ENCODE measurements around the gene ACAA2.

The ACAA2 gene

DNA sequence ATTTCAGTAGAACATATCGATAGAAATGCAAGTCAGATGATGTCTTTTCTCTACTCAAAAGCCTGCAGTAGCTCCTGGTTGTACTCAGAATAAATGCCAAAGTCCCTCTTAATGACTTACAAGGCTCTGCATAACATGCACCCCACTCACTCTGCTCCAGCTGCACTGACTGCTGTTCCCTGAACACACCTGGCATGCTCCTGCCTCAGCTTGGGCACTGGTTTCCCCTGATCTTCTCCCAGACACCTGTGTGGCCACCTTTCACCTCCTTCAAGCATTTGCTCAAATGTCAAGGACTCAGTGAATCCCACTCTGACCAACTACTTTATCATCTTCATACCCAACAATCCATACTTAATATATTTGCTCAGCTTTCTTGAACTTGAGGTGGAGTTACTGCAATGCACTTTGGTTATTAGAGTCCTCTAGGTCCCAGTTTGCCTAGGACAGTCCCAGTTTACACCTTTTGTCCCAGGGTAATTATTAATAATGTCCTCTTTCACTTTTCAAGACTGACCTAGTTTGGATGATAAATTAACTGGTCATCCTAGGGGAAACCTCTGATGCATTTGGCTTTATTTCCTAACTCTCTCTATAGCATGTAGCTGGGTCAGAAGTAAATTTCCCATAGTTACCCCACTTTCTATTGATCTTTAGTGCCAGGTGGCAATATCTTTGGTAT is 44.1 kb downstream of the ACAA2 start:
- Histone ChIP-seq H3K4me2 (no peak overlapping the region), H3K27ac (no peak overlapping the region), H3K4me3 (no peak overlapping the region), H3K9me3 (no peaks in the 10 kb centered on the region), H3K27me3 (no peaks in the 10 kb centered on the region), H4K20me1 (no peaks in the 10 kb centered on the region), H3K36me3 (no peaks in the 10 kb centered on the region), H3K9ac (no peak overlapping the region), H3K4me1 (no peaks in the 10 kb centered on the region)
- no peak for TF ChIP-seq Cebpa-rat (IDR thresholded peaks at IDR 0.05)

DNA sequence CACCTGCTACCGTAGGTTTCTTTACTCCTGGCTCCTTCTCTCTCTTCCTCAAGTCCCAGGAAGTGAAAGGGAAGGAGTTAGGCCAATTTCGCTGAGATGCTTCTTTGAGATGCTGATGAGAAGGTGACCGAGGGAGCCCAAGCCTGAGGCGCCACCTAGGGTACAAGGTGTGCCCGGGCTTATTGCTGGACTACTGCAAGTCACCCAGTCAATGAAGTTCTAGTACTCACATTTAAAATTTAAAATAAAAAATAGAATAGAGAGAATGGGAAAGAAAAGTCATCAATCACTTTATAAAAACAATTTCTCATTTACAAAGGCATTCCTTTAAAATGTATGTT is 45.3 kb downstream of the ACAA2 start:
- no peaks in the 10 kb centered on the region for H3K36me3 ChIP-seq
- H3K4me1 ChIP-seq, result no peaks in the 10 kb centered on the region
- no peak overlapping the region for H3K4me2 ChIP-seq
- H3K9ac ChIP-seq, result no peak overlapping the region
- no peak overlapping the region for H3K4me3 ChIP-seq
- no peak for TF ChIP-seq Cebpa-rat (IDR thresholded peaks at IDR 0.05)
- H3K27me3 ChIP-seq, result no peaks in the 10 kb centered on the region
- H4K20me1 ChIP-seq, result no peaks in the 10 kb centered on the region
- H3K27ac ChIP-seq, result no peak overlapping the region
- no peaks in the 10 kb centered on the region for H3K9me3 ChIP-seq

DNA sequence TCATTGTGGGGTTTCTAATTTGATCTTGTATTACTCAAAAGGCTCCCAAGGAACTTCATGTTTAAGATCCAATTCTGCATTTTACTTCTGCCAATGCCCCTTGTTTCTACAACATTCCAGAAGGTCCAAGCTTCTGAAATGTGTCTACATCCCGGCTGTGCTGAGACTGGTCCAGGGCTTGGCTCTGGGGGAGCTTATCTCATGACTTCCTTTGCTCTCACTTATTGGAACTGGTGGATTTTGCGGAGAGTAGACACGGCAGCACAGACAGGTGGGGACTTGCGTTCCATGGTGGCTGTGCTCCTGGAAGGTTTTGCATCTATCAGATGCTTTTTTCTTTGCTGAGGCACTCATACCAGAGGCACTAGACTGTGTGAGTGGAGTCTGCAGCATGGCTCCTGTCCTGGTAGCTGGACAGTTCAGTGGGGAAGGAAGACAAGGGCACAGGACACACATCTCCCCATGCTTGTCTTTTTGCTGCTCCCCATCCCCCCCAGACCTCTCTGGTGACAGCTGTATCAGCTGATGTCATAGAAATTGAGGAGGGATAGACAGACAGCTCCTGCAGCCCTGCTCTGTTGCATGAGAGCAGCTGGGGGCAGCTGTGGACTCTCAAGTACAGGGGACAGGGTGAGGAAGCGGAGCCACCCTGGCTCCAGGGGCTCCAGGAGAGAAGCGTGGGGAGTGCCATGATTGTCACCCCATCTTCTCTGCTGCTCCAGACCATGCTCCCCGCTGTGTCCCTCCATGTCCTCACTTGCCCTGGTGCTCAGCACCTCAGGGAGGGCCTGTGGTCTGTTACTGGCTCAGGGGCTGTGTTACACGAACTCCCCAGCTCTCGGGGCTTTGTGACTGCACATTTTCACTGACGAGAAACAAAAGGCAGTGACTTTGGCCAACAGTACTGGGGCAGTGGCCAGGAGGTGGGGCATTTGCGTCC is 46.0 kb downstream of the ACAA2 start:
- H3K27ac ChIP-seq, result no peak overlapping the region
- H3K36me3 ChIP-seq, result no peaks in the 10 kb centered on the region
- no peaks in the 10 kb centered on the region for H4K20me1 ChIP-seq
- no peak overlapping the region for H3K4me2 ChIP-seq
- H3K27me3 ChIP-seq, result no peaks in the 10 kb centered on the region
- TF ChIP-seq Cebpa-rat (IDR thresholded peaks at IDR 0.05), result no peak
- no peak overlapping the region for H3K9ac ChIP-seq
- no peak overlapping the region for H3K4me3 ChIP-seq
- H3K9me3 ChIP-seq, result no peaks in the 10 kb centered on the region
- H3K4me1 ChIP-seq, result no peaks in the 10 kb centered on the region

- Histone ChIP-seq H3K4me3 (no peak overlapping the region), H3K4me1 (no peaks in the 10 kb centered on the region), H3K27ac (no peak overlapping the region), H3K36me3 (no peaks in the 10 kb centered on the region), H3K4me2 (no peak overlapping the region), H3K9ac (no peak overlapping the region), H3K9me3 (no peaks in the 10 kb centered on the region), H3K27me3 (no peaks in the 10 kb centered on the region), H4K20me1 (no peaks in the 10 kb centered on the region)
- TF ChIP-seq Cebpa-rat (IDR thresholded peaks at IDR 0.05), result no peak
These were observed 46.7 kb downstream of the ACAA2 start for GRCh38 chr18:49766646-49767045.

DNA sequence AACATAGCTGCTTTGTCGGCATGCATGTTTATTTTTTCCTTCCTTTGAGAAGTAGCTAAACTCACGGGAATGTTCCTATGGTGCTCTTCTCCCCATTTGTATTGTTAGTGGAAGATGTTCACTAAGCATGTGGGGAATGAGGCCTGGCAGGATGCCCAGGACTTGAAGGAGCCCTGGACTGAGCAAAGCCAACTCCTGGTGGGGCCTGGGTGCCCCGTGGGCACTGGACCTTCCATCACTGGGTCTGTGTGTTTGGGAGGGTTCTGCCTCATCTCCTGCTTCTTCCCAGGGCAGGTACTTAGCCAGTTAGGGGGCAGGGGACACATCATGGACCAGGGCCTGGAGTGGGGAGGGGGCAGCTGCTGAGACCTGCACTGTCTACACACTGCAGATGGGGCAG is 49.3 kb downstream of the ACAA2 start:
- H3K9ac ChIP-seq, result no peak overlapping the region
- H3K27me3 ChIP-seq, result no peaks in the 10 kb centered on the region
- H3K27ac ChIP-seq, result no peak overlapping the region
- H3K4me3 ChIP-seq, result no peak overlapping the region
- H3K9me3 ChIP-seq, result no peaks in the 10 kb centered on the region
- TF ChIP-seq Cebpa-rat (IDR thresholded peaks at IDR 0.05), result no peak
- H3K36me3 ChIP-seq, result no peaks in the 10 kb centered on the region
- H3K4me1 ChIP-seq, result no peaks in the 10 kb centered on the region
- H3K4me2 ChIP-seq, result no peak overlapping the region
- H4K20me1 ChIP-seq, result no peaks in the 10 kb centered on the region

- no peak for TF ChIP-seq Cebpa-rat (IDR thresholded peaks at IDR 0.05)
- Histone ChIP-seq H3K27me3 (no peaks in the 10 kb centered on the region), H3K27ac (no peak overlapping the region), H3K4me1 (no peaks in the 10 kb centered on the region), H3K36me3 (no peaks in the 10 kb centered on the region), H3K4me3 (no peak overlapping the region), H3K9me3 (no peaks in the 10 kb centered on the region), H3K4me2 (no peak overlapping the region), H4K20me1 (no peaks in the 10 kb centered on the region), H3K9ac (no peak overlapping the region)
These were observed 49.7 kb downstream of the ACAA2 start for GRCh38 chr18:49763590-49763989.

DNA sequence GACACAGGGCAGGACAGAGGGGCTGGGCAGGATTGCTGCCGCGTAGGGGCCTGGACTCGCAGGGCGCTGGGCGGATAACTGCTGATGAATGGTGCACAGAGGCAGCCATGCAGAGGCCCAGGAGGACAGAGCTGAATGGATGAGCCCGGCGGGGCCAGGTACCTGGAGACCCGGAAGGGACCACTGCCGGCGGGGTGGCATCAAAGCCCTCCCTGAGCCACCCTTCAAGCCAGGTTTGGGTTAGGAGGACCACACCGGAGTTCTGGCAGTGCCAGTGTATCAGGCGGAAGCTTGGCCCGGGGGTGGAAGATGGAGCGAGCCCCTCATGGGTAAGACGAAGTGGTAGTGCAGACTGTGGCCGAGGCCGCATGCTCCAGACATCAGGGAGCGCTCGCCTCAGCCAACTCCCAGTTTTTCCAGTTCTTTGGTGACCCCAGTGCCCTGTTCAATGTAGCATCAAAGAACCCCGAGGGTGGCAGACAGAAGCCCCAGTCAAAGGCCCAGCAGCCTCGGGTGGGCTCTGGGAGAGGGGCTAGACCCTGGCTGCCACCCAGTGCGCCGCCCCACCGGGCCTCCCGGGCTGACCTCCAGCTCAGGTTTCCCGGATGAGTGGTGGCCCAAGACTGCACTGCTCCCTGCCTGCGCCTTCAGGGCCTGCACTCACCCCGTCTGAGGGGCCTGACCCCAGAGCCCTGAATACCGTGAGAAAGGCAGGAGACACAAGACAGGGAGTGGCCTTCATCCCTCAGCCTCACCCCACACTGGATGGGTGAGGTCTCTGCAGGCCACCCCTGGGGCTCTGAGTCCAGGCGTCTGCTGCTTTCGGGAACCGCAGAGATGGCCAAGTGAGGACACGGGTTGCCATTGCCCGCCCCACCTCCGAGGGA is 50.9 kb downstream of the ACAA2 start:
- Histone ChIP-seq H3K9ac (no peak overlapping the region), H3K4me1 (no peaks in the 10 kb centered on the region), H3K36me3 (no peaks in the 10 kb centered on the region), H3K4me3 (no peak overlapping the region), H3K9me3 (no peaks in the 10 kb centered on the region), H3K4me2 (no peak overlapping the region), H3K27ac (no peak overlapping the region), H4K20me1 (no peaks in the 10 kb centered on the region), H3K27me3 (no peaks in the 10 kb centered on the region)
- TF ChIP-seq Cebpa-rat (IDR thresholded peaks at IDR 0.05), result no peak

- H3K4me1 ChIP-seq, result no peaks in the 10 kb centered on the region
- H3K27ac ChIP-seq, result no peak overlapping the region
- no peak for TF ChIP-seq Cebpa-rat (IDR thresholded peaks at IDR 0.05)
- H3K9me3 ChIP-seq, result no peaks in the 10 kb centered on the region
- H3K9ac ChIP-seq, result no peak overlapping the region
- H4K20me1 ChIP-seq, result no peaks in the 10 kb centered on the region
- no peak overlapping the region for H3K4me2 ChIP-seq
- no peaks in the 10 kb centered on the region for H3K36me3 ChIP-seq
- H3K4me3 ChIP-seq, result no peak overlapping the region
- H3K27me3 ChIP-seq, result no peaks in the 10 kb centered on the region
These were observed 51.6 kb downstream of the ACAA2 start for GRCh38 chr18:49761771-49762170.

DNA sequence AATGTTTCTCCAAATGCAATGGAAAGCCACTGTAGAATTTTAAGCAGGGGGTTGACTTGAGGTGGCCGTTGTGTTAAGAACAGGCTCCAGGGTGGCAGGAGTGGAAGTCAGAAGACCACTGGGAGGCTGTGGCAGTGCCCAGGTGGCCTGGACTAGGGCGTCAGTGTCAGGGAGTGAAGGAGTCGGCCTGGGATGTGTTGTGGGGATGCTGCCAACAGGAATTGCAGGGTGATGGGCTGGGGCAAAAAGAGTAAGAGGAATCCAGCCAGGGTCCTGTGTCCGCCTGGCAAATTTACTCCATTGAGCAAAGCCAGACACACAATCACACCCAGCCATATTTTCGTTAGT is 55.1 kb downstream of the ACAA2 start:
- Histone ChIP-seq H3K4me3 (no peak overlapping the region), H3K27me3 (no peaks in the 10 kb centered on the region), H3K4me2 (no peak overlapping the region), H3K36me3 (no peaks in the 10 kb centered on the region), H3K27ac (no peak overlapping the region), H3K9ac (no peak overlapping the region), H3K4me1 (no peaks in the 10 kb centered on the region), H3K9me3 (no peaks in the 10 kb centered on the region), H4K20me1 (no peaks in the 10 kb centered on the region)
- no peak for TF ChIP-seq Cebpa-rat (IDR thresholded peaks at IDR 0.05)

All from BLaER1 (cell line).